ENCODE measurements around the gene STARD8.

Gene STARD8

GRCh38 chrX:68665502-68665901 is 18.0 kb downstream of the STARD8 start:
- no peak overlapping the region for H3K4me3 ChIP-seq (ENCODE audit: low read depth, low read length)
- DNase-seq (ENCODE audit: low read depth): no peak
- TF ChIP-seq MYC (IDR thresholded peaks at IDR 0.05; ENCODE audit: low read depth, low read length): no peak
- no peak for TF ChIP-seq CTCF (IDR thresholded peaks at IDR 0.05; ENCODE audit: low read depth, low read length)
- TF ChIP-seq MAX (IDR thresholded peaks at IDR 0.05; ENCODE audit: low read depth, low read length): no peak
- TF ChIP-seq POLR2A (IDR thresholded peaks at IDR 0.05; ENCODE audit: extremely low read depth, insufficient read length): no peak

- DNase-seq (ENCODE audit: low read depth): no peak
- no peak for TF ChIP-seq CTCF (IDR thresholded peaks at IDR 0.05; ENCODE audit: low read depth, low read length)
- no peak for TF ChIP-seq MYC (IDR thresholded peaks at IDR 0.05; ENCODE audit: low read depth, low read length)
- no peak for TF ChIP-seq POLR2A (IDR thresholded peaks at IDR 0.05; ENCODE audit: extremely low read depth, insufficient read length)
- TF ChIP-seq MAX (IDR thresholded peaks at IDR 0.05; ENCODE audit: low read depth, low read length): no peak
- H3K4me3 ChIP-seq (ENCODE audit: low read depth, low read length): no peak overlapping the region
Measured at GRCh38 chrX:68666580-68666979, 19.1 kb downstream of the STARD8 start.

- TF ChIP-seq POLR2A (IDR thresholded peaks at IDR 0.05; ENCODE audit: extremely low read depth, insufficient read length) (no peak), MAX (IDR thresholded peaks at IDR 0.05; ENCODE audit: low read depth, low read length) (no peak), MYC (IDR thresholded peaks at IDR 0.05; ENCODE audit: low read depth, low read length) (no peak), CTCF (IDR thresholded peaks at IDR 0.05; ENCODE audit: low read depth, low read length) (no peak)
- H3K4me3 ChIP-seq (ENCODE audit: low read depth, low read length): no peak overlapping the region
- DNase-seq (ENCODE audit: low read depth): no peak
Measured at GRCh38 chrX:68669094-68669860, 21.8 kb downstream of the STARD8 start.

GRCh38 chrX:68669871-68670270 is 22.4 kb downstream of the STARD8 start:
- DNase-seq (ENCODE audit: low read depth): no peak
- no peak overlapping the region for H3K4me3 ChIP-seq (ENCODE audit: low read depth, low read length)
- TF ChIP-seq MYC (IDR thresholded peaks at IDR 0.05; ENCODE audit: low read depth, low read length) (no peak), MAX (IDR thresholded peaks at IDR 0.05; ENCODE audit: low read depth, low read length) (no peak), CTCF (IDR thresholded peaks at IDR 0.05; ENCODE audit: low read depth, low read length) (no peak), POLR2A (IDR thresholded peaks at IDR 0.05; ENCODE audit: extremely low read depth, insufficient read length) (no peak)

GRCh38 chrX:68671221-68671620 is 23.8 kb downstream of the STARD8 start:
- no peak overlapping the region for H3K4me3 ChIP-seq (ENCODE audit: low read depth, low read length)
- TF ChIP-seq CTCF (IDR thresholded peaks at IDR 0.05; ENCODE audit: low read depth, low read length) (no peak), POLR2A (IDR thresholded peaks at IDR 0.05; ENCODE audit: extremely low read depth, insufficient read length) (no peak), MAX (IDR thresholded peaks at IDR 0.05; ENCODE audit: low read depth, low read length) (no peak), MYC (IDR thresholded peaks at IDR 0.05; ENCODE audit: low read depth, low read length) (no peak)
- no peak for DNase-seq (ENCODE audit: low read depth)
